Fibroblast of villous mesenchyme (primary cell): ENCODE measurements around the gene TPH2. TPM values are rescaled to one million over a fixed set of nuclear protein-coding genes. Genes with fewer than 3 reads are reported as not detected.

ENCODE experiments used
- DNase-seq: peaks from one replicate; pipeline ENCODE4 v3.0.0-alpha.2; 2010; ENCODE audit warnings: low read depth
- H3K4me3 ChIP-seq: 2 replicates; pipeline ENCODE4 v1.5.1; 2011; ENCODE audit warnings: low read depth, mild to moderate bottlenecking, low read length
- CTCF ChIP-seq: IDR thresholded peaks from 2 replicates; pipeline ENCODE4 v1.5.1; 2012; ENCODE audit warnings: low read depth, mild to moderate bottlenecking, low read length; ENCODE audit not compliant: insufficient read depth
- total RNA-seq: library from RNA; depleted of rRNA; stranded (reverse); fragments of >200 nt; gene quantifications from 2 replicates; pipeline ENCODE4 v1.2.3, GENCODE V29; 2012

The TPH2 gene
- total RNA-seq, 1 donor, result not detected

GRCh38 chr12:72000969-72001648 lies 62.5 kb downstream of the TPH2 start:
- TF ChIP-seq CTCF, result no peak
- no peak overlapping the region for H3K4me3 ChIP-seq

GRCh38 chr12:72006766-72007165 lies 68.1 kb downstream of the TPH2 start:
- no peak for TF ChIP-seq CTCF
- DNase-seq, result no peak
- H3K4me3 ChIP-seq, result no peak overlapping the region

More at GRCh38 chr12:72000969-72001648, 62.5 kb downstream of the TPH2 start:
- DNase-seq, result no peak

GRCh38 chr12:72010356-72010755 lies 71.7 kb downstream of the TPH2 start:
- no peak overlapping the region for H3K4me3 ChIP-seq
- no peak for TF ChIP-seq CTCF
- DNase-seq, result no peak

- no peak for DNase-seq
- no peak for TF ChIP-seq CTCF
- no peak overlapping the region for H3K4me3 ChIP-seq
Measured at GRCh38 chr12:72011374-72011773, 72.7 kb downstream of the TPH2 start.

GRCh38 chr12:72012874-72013273 lies 74.2 kb downstream of the TPH2 start:
- no peak for DNase-seq
- no peak for TF ChIP-seq CTCF
- no peak overlapping the region for H3K4me3 ChIP-seq

- TF ChIP-seq CTCF, result no peak
- no peak overlapping the region for H3K4me3 ChIP-seq
- DNase-seq, result no peak
Measured at GRCh38 chr12:72015895-72016294, 77.2 kb downstream of the TPH2 start.
